ENCODE measurements around the gene UNC5A.

Gene UNC5A

DNA sequence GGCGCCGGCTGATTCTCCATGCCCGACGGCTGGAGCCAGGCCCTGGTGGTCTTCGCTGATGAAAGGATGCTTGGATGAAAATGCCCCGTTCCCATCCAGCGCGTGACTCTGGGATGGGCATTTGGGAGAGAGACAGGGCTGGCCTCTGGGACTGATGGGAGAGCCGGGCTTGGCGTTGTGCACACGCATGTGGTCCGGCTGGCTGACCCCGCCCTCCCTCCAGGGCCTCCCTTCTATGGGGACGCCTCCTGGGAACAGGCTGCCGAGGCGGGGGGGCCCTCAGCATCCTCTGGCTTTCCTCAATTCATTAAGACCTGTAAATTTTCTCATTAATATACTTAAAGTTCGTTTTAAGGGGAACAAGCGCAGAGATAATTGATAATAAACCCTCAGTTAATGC is 36.8 kb downstream of the UNC5A start:
- no peak for DNase-seq

- DNase-seq: no peak
Observed at GRCh38 chr5:176847726-176848290, 37.4 kb downstream of the UNC5A start.

DNA sequence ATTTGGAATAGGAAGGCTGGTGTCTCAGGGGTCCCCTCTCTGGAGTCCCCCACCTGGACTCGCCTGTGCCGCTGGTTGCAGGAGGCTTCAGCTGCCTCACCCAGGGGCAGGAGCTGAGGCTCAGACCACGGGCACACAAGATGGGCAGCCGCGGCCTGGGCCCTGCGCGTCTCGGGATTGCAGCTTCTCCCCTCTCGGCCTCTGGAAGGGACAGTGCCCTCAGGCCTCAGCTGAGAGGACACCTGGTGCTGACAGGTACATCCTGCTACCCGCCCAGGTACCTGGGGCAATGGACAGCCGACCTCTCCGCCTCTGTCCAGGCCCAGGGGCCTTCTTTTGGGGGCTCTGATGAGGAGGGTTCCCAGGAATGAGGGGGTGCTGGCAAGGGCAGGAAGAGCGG is 38.3 kb downstream of the UNC5A start:
- no peak for DNase-seq

- no peak for DNase-seq
Observed at GRCh38 chr5:176849611-176850227, 39.4 kb downstream of the UNC5A start.

DNA sequence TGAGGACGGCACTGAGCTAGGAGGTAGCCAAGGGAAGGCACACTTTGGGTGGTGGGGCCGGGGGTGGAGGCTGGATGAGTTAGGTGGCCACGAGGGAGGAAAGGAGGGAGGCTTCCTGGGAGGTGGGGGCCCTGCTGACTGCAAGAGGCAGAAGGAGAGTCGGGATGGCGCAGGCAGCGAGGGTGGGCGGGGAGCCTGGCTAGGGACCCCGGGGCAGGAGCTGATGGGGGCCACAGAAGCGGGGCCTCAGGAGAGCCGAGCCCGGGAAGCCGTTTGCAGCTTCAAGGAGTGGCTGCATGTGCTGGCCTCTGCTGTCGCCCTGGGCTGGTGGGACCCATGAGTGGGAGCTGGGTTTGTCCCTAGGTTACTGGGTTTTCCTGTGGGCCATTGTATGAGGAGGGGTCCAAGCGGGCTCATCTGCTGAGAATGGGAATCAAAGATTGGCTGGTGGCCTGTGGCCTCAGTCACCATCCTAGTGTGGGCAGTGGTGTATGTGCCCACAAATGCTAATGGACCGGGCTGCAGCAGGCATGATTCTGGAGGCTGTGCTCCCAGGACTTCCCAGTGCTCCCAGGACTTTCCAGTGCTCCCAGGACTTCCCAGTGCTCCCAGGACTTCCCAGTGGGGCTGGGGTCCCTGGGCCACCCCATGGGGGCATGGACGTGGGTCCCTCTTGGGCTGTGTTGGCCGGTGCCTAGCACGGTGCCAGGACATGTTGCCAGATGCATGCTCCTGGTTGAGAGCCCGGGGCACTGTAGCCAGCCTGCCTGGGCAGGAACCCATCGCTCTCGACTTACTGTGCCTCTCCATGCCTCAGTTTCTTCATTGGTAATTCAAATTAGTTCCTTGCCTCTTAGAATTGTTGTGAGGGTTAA is 40.2 kb downstream of the UNC5A start:
- DNase-seq: no peak

DNA sequence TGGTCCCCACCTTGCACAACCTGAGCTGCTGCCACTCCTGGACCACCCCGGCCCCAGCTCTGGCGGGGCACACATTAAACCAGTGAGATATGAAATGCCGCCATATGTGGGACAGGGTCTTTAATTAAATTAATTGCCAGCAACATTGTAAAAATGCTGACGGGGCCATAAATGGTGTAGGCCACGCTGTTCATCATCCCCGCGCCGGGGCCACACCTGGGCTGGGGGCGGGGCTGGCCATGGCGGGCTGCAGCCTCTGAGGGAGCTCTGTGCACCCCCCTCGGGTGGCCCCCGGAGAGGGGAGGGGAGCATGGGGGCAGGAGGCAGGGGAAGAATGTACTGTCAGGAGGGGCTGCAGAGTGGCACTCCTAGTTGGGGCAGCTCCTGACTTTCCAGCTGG is 41.0 kb downstream of the UNC5A start:
- DNase-seq: no peak

DNA sequence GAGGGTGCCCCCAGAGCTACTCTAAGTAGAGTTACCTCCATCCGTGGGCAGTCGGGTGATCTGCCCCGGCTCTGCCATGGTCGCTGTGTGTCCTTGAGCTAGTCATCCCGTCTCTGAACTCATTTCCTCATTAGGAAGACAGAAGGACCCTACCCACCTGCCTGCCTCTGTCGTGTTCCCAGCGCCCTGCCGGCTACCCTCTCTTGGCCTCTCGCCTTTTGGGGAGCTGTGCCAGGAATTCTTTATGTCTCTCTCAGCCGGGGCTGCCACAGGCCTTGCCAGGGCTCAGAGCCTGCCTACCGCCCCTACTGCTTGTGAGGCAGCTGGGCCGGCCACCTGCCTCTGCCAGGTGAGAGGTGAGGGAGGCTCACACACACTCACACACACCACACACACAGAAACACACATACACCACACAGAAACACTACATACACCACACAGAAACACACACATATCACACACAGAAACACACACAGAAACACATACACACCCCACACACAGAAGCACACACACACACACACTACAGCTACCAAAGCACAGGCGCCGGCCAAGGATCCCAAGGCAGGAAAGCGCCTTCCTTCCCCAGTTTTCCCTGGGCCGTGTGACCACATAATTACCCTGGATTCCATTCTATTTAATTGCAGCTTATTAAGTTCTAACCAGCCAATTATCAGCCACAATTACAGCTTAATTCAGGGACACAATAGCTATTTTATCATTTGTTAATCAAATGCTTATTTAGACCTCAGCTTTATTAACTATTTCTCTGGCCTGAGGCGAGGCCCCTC is 41.7 kb downstream of the UNC5A start:
- DNase-seq: peak; percentile 75

DNA sequence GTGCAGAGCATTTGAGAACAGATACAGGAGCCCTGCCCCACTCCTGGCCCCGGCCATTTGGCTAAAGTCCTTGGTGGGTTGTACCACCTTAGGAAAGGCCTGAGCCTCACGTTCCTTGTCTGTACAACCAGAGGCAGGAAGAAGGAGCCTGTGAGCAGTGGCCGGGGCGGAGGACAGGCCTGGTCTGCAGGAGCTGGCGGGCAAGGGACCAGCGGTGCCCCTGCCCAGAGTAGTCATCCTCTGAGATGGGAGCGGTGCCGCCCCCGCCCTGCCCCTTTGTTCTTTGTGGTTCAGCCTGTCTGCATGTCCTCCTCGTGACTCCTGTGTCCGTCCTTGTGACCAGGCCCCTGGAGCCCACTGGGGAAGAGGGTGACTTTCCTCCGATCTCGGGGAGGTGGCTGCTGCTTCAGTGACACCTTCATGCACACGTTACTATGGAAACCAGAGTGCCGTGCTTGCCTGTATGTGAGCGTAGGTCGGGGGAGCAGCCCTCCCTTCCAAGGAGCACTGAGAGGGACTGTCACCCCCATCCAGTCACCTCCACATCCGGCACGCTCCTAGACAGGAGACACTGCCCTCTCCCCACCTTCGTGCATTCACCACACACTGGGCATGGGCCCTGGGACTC is 42.9 kb downstream of the UNC5A start:
- DNase-seq: no peak

- no peak for DNase-seq
Observed at GRCh38 chr5:176854164-176854563, 43.8 kb downstream of the UNC5A start.

- DNase-seq: no peak
Observed at GRCh38 chr5:176855598-176855997, 45.2 kb downstream of the UNC5A start.

- DNase-seq: no peak
Observed at GRCh38 chr5:176856746-176857145, 46.4 kb downstream of the UNC5A start.

DNA sequence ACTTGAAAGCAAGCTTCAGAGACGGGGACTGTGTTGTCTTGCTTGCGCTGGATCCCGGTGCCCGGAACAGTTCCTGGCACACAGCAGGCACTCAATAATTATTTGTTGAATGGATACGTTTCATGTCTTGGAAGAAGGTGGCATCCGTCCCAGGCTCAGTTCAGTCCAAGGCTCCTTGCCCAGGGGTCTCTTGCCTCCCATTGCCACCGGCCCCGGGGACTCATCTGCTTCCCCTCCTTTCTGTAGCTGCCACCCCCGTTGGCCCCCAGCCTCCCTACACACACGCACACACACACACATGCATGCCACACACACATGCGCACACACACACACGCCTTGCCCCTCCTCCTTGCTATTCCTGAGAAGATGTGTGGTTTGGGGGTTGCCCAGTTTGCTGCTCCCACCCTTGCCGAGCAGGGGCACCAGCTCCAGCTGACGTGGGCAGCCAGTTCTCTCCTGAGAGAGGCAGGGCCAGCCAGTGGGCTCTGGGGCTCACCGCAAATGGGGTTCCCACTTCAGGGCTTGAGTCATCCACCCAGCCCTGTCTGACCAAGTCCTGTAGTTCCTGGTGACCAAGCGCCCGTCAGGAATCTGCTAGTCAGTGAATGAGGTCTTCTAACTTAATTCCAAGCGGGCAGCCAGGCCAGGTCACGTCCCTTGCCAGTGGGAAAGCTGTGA is 47.0 kb downstream of the UNC5A start:
- no peak for DNase-seq

GRCh38 chr5:176857894-176858273 is 47.5 kb downstream of the UNC5A start:
- DNase-seq: no peak

DNA sequence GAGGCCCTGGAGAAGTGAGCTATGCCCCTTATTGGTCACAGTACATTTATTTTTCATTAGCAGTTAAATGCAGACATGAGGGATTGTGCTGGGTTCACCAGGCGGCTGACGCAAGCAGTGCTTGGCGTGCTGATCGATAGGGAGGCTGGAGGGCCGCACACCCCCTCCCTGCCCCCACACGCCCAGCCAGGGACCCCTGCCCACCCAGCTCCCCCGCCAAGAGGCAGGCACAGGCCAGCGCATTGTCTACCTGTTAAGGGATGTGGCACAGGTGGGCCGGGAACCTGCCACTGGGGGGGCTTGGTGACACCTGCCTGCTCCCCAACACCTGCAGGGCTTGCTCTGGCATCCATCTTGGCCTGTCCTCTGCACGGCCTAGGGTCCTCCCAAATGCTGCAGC is 49.6 kb downstream of the UNC5A start:
- DNase-seq: no peak

- no peak for DNase-seq
Observed at GRCh38 chr5:176860381-176860780, 50.0 kb downstream of the UNC5A start.

DNA sequence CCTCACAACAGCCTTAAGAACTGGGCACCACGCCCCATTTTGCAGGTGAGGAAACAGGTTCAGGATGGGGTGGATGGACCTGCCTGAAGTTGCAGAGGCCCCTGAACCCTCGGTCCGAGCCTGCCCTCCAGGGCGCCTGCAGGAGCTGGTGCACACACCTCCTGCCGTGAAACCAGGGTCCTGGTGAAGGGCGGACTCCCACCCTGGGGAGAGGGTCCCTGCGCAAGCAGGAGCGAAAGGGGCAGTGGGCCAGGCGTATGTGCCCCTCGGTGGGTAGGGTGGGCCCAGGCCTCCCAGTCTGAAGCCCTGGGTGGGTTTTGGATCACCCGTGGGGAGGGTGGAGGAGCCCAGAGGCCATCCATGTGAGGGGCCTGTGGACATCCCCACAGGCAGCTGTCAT is 50.9 kb downstream of the UNC5A start:
- DNase-seq: no peak

- no peak for DNase-seq
Observed at GRCh38 chr5:176862330-176862995, 52.1 kb downstream of the UNC5A start.

GRCh38 chr5:176863041-176863764 is 52.8 kb downstream of the UNC5A start:
- DNase-seq: no peak

- DNase-seq: no peak
Observed at GRCh38 chr5:176863765-176864098, 53.4 kb downstream of the UNC5A start.

- no peak for DNase-seq
Observed at GRCh38 chr5:176864755-176865154, 54.4 kb downstream of the UNC5A start.

DNA sequence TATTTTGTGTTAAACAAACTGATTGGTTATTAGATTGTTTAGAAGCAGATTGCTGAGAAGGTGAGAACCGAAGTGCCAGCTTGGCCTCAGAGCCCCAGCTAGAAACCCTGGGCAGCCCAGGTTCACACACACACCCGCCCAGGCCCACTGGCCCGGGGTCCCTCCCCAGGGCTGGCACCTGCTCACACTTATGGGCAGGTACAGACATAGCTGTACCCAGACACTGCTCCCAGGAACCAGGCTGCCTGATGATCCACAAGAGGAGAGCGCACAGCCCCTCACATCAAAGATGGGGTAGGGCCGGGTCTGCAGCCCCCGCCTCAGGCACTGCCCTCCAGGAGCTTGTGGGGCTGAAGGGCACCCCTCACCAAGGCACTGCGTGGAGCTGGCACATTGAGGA is 55.6 kb downstream of the UNC5A start:
- no peak for DNase-seq
